ENCODE measurements around the gene MDFIC.

Gene MDFIC

DNA sequence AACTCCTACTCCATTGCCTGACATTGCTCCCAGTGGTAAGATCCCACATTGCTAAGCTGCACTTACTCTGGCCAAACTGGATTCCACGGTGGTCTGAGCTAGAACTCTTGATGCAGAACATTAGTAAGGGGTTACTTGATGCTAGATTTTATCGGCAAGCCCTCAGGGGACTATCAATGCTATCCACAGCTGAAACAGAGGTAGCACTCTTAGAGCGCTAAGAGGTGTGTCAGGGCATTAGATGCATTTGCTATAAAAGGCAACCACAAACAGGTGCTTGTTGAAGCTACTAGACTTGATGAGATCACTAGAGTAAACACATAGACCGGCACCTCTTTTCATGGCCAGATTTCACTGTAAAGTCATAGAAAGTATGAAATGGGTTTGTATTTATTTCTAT is 116.3 kb downstream of the MDFIC start:
- no peak overlapping the region for H3K4me3 Mint-ChIP-seq
- H3K27me3 Mint-ChIP-seq: no peaks in the 10 kb centered on the region
- DNase-seq (ENCODE audit: low spot score in 2 of 2) (no peak), ATAC-seq (replicated peaks; ENCODE audit: extremely low read depth, poor library complexity, severe bottlenecking) (no peak)
- H3K9me3 Mint-ChIP-seq: no peaks in the 10 kb centered on the region
- H3K4me1 Mint-ChIP-seq: peaks cover 12% of the 10 kb centered on the region
- H3K36me3 Mint-ChIP-seq (ENCODE audit: insufficient read depth): no peaks in the 10 kb centered on the region
- H3K27ac Mint-ChIP-seq (ENCODE audit: low read depth): no peak overlapping the region

DNA sequence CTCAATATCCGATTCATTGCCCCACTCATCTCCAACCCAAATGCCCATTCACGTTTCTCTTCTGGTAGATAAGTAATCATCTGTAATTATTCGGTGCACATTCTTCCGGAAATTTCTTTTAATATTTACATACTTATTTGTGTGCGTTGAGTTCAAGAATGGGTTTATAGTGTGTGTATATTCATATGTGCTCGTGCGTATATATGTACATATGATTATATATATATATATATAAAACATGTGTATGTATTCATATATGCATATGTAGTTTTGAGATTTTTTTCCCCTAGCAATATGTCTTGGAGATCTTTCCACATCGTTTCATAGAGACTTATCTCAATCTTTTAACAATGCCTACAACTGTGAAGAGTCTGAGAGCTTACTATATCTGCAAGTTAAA is 118.2 kb downstream of the MDFIC start:
- H3K27ac Mint-ChIP-seq (ENCODE audit: low read depth): no peak overlapping the region
- H3K4me3 Mint-ChIP-seq: no peak overlapping the region
- peaks cover 12% of the 10 kb centered on the region for H3K4me1 Mint-ChIP-seq
- H3K36me3 Mint-ChIP-seq (ENCODE audit: insufficient read depth): no peaks in the 10 kb centered on the region
- H3K27me3 Mint-ChIP-seq: no peaks in the 10 kb centered on the region
- no peak for DNase-seq (ENCODE audit: low spot score in 2 of 2)
- ATAC-seq (replicated peaks; ENCODE audit: extremely low read depth, poor library complexity, severe bottlenecking): no peak
- H3K9me3 Mint-ChIP-seq: no peaks in the 10 kb centered on the region

GRCh38 chr7:115040495-115040894 is 118.6 kb downstream of the MDFIC start:
- H3K36me3 Mint-ChIP-seq (ENCODE audit: insufficient read depth): no peaks in the 10 kb centered on the region
- no peak for ATAC-seq (replicated peaks; ENCODE audit: extremely low read depth, poor library complexity, severe bottlenecking)
- H3K4me1 Mint-ChIP-seq: peaks cover 12% of the 10 kb centered on the region
- H3K4me3 Mint-ChIP-seq: no peak overlapping the region
- no peaks in the 10 kb centered on the region for H3K9me3 Mint-ChIP-seq
- H3K27me3 Mint-ChIP-seq: no peaks in the 10 kb centered on the region
- DNase-seq (ENCODE audit: low spot score in 2 of 2): no peak
- H3K27ac Mint-ChIP-seq (ENCODE audit: low read depth): no peak overlapping the region

DNA sequence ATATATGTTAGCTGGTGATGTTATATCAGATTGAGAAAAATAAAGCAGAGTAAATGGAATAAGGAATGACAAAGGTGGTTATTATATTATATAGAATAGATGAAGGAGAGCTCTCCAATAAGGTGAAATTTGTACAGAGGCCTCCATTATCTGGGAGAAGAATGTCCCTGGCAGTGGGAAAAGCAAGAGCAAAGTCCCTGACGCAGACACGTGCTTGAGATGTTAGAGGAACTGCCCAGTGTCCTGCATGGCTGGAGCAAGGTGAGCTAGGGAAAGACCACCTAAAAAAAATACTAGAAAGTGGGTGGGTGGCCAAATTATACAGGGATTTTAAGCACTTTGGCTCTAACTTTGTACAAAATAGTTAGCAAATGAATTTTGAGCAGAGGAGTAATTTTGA is 120.7 kb downstream of the MDFIC start:
- ATAC-seq (replicated peaks; ENCODE audit: extremely low read depth, poor library complexity, severe bottlenecking) (no peak), DNase-seq (ENCODE audit: low spot score in 2 of 2) (no peak)
- Mint-ChIP-seq H3K9me3 (no peaks in the 10 kb centered on the region), H3K27me3 (no peaks in the 10 kb centered on the region), H3K36me3 (ENCODE audit: insufficient read depth) (no peaks in the 10 kb centered on the region), H3K4me1 (peaks cover 2% of the 10 kb centered on the region), H3K27ac (ENCODE audit: low read depth) (no peak overlapping the region), H3K4me3 (no peak overlapping the region)

DNA sequence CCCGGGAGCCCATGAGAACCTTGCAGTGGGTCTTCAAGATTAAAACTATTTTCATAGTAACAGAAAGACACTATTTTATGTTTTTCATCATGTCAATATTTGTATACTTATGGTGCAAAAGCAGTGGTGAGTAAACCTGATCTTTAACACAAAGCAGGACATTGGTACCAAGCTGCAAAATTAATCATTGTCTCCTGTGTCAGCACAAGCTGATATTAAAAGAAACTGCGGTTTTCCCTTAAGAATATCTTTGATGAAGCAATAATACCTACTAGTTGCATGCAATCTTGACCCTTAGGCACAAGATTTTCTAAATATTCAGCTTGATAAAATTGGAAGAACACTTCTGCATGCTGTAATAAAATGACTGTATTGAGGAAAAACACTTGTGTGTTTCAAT is 121.7 kb downstream of the MDFIC start:
- ATAC-seq (replicated peaks; ENCODE audit: extremely low read depth, poor library complexity, severe bottlenecking): no peak
- no peak for DNase-seq (ENCODE audit: low spot score in 2 of 2)
- no peaks in the 10 kb centered on the region for H3K9me3 Mint-ChIP-seq

GRCh38 chr7:115044224-115044623 is 122.3 kb downstream of the MDFIC start:
- DNase-seq (ENCODE audit: low spot score in 2 of 2) (no peak), ATAC-seq (replicated peaks; ENCODE audit: extremely low read depth, poor library complexity, severe bottlenecking) (no peak)
- Mint-ChIP-seq H3K4me1 (no peaks in the 10 kb centered on the region), H3K36me3 (ENCODE audit: insufficient read depth) (no peaks in the 10 kb centered on the region), H3K4me3 (no peak overlapping the region), H3K27me3 (no peaks in the 10 kb centered on the region), H3K27ac (ENCODE audit: low read depth) (no peak overlapping the region), H3K9me3 (no peaks in the 10 kb centered on the region)

More for the DNA sequence above, 121.7 kb downstream of the MDFIC start:
- no peaks in the 10 kb centered on the region for H3K36me3 Mint-ChIP-seq (ENCODE audit: insufficient read depth)
- H3K4me1 Mint-ChIP-seq: no peaks in the 10 kb centered on the region
- H3K27ac Mint-ChIP-seq (ENCODE audit: low read depth): no peak overlapping the region
- no peaks in the 10 kb centered on the region for H3K27me3 Mint-ChIP-seq
- no peak overlapping the region for H3K4me3 Mint-ChIP-seq

- Mint-ChIP-seq H3K27me3 (peaks cover 19% of the 10 kb centered on the region), H3K9me3 (no peaks in the 10 kb centered on the region), H3K36me3 (ENCODE audit: insufficient read depth) (no peaks in the 10 kb centered on the region), H3K4me3 (no peak overlapping the region), H3K4me1 (no peaks in the 10 kb centered on the region), H3K27ac (ENCODE audit: low read depth) (no peak overlapping the region)
- ATAC-seq (replicated peaks; ENCODE audit: extremely low read depth, poor library complexity, severe bottlenecking) (no peak), DNase-seq (ENCODE audit: low spot score in 2 of 2) (no peak)
Observed at GRCh38 chr7:115047958-115048720, 126.2 kb downstream of the MDFIC start.

DNA sequence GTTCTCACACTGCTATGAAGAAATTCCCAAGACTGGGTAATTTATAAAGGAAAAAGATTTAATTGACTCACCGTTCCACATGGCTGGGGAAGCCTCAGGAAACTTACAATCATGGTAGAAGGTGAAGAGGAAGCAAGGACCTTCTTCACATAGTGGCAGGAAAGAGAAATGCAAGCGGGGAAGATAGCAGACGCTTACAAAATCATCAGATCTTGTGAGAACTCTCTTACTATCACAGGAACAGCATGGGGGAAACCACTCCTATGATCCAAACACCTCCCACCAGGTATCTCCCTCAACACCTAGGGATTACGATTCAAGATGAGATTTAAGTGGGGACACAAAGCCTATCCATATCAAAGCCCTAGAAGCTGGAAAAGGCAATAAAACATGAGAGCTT is 130.8 kb downstream of the MDFIC start:
- no peaks in the 10 kb centered on the region for H3K36me3 Mint-ChIP-seq (ENCODE audit: insufficient read depth)
- H3K27me3 Mint-ChIP-seq: peaks cover 19% of the 10 kb centered on the region
- ATAC-seq (replicated peaks; ENCODE audit: extremely low read depth, poor library complexity, severe bottlenecking) (no peak), DNase-seq (ENCODE audit: low spot score in 2 of 2) (no peak)
- H3K4me3 Mint-ChIP-seq: no peak overlapping the region
- H3K9me3 Mint-ChIP-seq: no peaks in the 10 kb centered on the region
- no peaks in the 10 kb centered on the region for H3K4me1 Mint-ChIP-seq
- H3K27ac Mint-ChIP-seq (ENCODE audit: low read depth): no peak overlapping the region

GRCh38 chr7:115054478-115055065 is 132.7 kb downstream of the MDFIC start:
- Mint-ChIP-seq H3K4me3 (no peak overlapping the region), H3K27me3 (peaks cover 19% of the 10 kb centered on the region), H3K9me3 (no peaks in the 10 kb centered on the region), H3K36me3 (ENCODE audit: insufficient read depth) (no peaks in the 10 kb centered on the region), H3K27ac (ENCODE audit: low read depth) (no peak overlapping the region), H3K4me1 (no peaks in the 10 kb centered on the region)
- ATAC-seq (replicated peaks; ENCODE audit: extremely low read depth, poor library complexity, severe bottlenecking) (no peak), DNase-seq (ENCODE audit: low spot score in 2 of 2) (no peak)

- Mint-ChIP-seq H3K27ac (ENCODE audit: low read depth) (no peak overlapping the region), H3K27me3 (peaks cover 9% of the 10 kb centered on the region)
- no peak for ATAC-seq (replicated peaks; ENCODE audit: extremely low read depth, poor library complexity, severe bottlenecking)
Observed at GRCh38 chr7:115056019-115056418, 134.1 kb downstream of the MDFIC start.

GRCh38 chr7:115058726-115059125 is 136.8 kb downstream of the MDFIC start:
- Mint-ChIP-seq H3K36me3 (ENCODE audit: insufficient read depth) (no peaks in the 10 kb centered on the region), H3K4me1 (no peaks in the 10 kb centered on the region), H3K27me3 (no peaks in the 10 kb centered on the region), H3K27ac (ENCODE audit: low read depth) (no peak overlapping the region), H3K9me3 (no peaks in the 10 kb centered on the region), H3K4me3 (no peak overlapping the region)
- ATAC-seq (replicated peaks; ENCODE audit: extremely low read depth, poor library complexity, severe bottlenecking) (no peak), DNase-seq (ENCODE audit: low spot score in 2 of 2) (no peak)

More at GRCh38 chr7:115056019-115056418, 134.1 kb downstream of the MDFIC start:
- no peak overlapping the region for H3K4me3 Mint-ChIP-seq
- no peaks in the 10 kb centered on the region for H3K9me3 Mint-ChIP-seq
- H3K36me3 Mint-ChIP-seq (ENCODE audit: insufficient read depth): no peaks in the 10 kb centered on the region
- H3K4me1 Mint-ChIP-seq: no peaks in the 10 kb centered on the region
- DNase-seq (ENCODE audit: low spot score in 2 of 2): no peak

DNA sequence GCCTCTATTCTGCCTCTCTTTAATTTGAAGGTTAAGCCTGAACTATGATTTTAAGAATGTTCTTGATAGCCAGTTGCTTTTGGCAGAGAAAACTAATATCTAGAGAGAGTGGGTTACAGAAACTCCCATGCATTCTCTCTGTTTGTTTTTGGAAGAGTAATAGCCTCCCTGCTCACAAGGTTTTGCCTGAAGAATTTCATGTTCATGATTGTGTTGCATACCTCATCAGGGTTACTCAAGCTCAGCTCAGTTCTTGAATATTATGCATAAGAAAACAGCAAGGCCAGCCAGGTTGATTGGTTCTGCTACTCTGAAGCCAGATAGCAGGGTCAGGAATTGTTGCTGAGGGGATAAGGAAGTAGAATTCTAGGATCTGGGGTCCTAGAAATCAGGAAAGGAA is 137.4 kb downstream of the MDFIC start:
- H3K36me3 Mint-ChIP-seq (ENCODE audit: insufficient read depth): no peaks in the 10 kb centered on the region
- H3K4me1 Mint-ChIP-seq: no peaks in the 10 kb centered on the region
- no peaks in the 10 kb centered on the region for H3K9me3 Mint-ChIP-seq
- no peak for ATAC-seq (replicated peaks; ENCODE audit: extremely low read depth, poor library complexity, severe bottlenecking)
- H3K27ac Mint-ChIP-seq (ENCODE audit: low read depth): no peak overlapping the region
- DNase-seq (ENCODE audit: low spot score in 2 of 2): no peak
- H3K27me3 Mint-ChIP-seq: no peaks in the 10 kb centered on the region
- H3K4me3 Mint-ChIP-seq: no peak overlapping the region

DNA sequence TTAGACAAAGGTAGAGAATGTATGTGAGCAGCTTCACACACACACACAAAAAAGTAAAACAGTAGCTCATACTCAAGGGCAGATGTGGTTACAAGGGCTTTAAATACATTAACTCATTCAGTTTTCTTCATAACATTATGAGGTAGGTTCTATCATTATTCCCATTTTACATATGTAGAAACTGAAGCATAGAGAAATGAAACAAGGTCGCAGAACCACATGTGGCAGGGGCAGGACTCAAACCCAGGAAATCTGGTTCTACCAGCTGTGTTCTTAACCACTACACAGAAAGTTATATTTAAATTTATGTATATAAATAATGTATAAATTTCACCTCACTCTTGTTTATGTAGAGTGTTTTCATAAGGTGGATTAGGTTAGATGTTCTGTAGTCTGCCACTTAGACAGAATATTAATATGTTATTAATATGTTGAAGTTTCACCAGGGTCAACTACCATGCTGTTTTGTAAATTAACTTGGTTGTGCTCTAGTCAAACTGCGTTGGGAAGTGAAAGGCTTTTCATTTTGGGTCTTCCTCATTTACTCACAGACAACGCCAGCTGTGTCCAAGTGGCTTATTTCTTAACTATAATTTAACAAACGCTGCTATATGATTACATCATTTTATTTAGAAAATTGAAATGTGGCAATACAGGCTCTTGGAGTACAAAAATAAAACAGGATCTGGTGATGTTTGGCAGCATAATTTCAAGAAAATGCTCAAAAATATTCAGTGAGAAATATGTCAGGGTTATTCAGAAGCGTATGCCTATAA is 138.4 kb downstream of the MDFIC start:
- DNase-seq (ENCODE audit: low spot score in 2 of 2): no peak

More for the DNA sequence above, 138.4 kb downstream of the MDFIC start:
- no peak overlapping the region for H3K27ac Mint-ChIP-seq (ENCODE audit: low read depth)
- no peak for ATAC-seq (replicated peaks; ENCODE audit: extremely low read depth, poor library complexity, severe bottlenecking)
- no peaks in the 10 kb centered on the region for H3K9me3 Mint-ChIP-seq
- no peak overlapping the region for H3K4me3 Mint-ChIP-seq
- H3K4me1 Mint-ChIP-seq: no peaks in the 10 kb centered on the region
- H3K27me3 Mint-ChIP-seq: no peaks in the 10 kb centered on the region
- H3K36me3 Mint-ChIP-seq (ENCODE audit: insufficient read depth): no peaks in the 10 kb centered on the region
